Measurements from ENCODE around the gene FBN3.
"Not testable (repeated sequence)": the region's sequence is repeated elsewhere in the genome, so short reads cannot be mapped to it uniquely, and the experiment has no call there.

The FBN3 gene

GRCh38 chr19:8036434-8037099 is 112.8 kb downstream of the FBN3 start:
- no peak for DNase-seq (ENCODE audit: low read depth in 1 of 2, low spot score in 1 of 2)
- Histone ChIP-seq H3K27me3 (ENCODE audit: insufficient read depth, poor library complexity, severe bottlenecking) (no peaks in the 10 kb centered on the region), H3K4me3 (replicated peaks; ENCODE audit: insufficient read depth, low read length) (no peak overlapping the region), H3K27ac (replicated peaks) (no peak overlapping the region)
- TF ChIP-seq SPI1 (IDR thresholded peaks at IDR 0.05; ENCODE audit: borderline replicate concordance, low read depth) (no peak), CTCF (IDR thresholded peaks at IDR 0.05; ENCODE audit: insufficient read depth, low read length) (no peak), POLR2AphosphoS5 (IDR thresholded peaks at IDR 0.05; ENCODE audit: low read depth) (no peak), GABPA (IDR thresholded peaks at IDR 0.05; ENCODE audit: low read depth) (no peak)

- Histone ChIP-seq H3K27me3 (ENCODE audit: insufficient read depth, poor library complexity, severe bottlenecking) (no peaks in the 10 kb centered on the region), H3K27ac (replicated peaks) (no peak overlapping the region), H3K4me3 (replicated peaks; ENCODE audit: insufficient read depth, low read length) (no peak overlapping the region)
- no peak for DNase-seq (ENCODE audit: low read depth in 1 of 2, low spot score in 1 of 2)
- TF ChIP-seq POLR2AphosphoS5 (IDR thresholded peaks at IDR 0.05; ENCODE audit: low read depth), result no peak
- TF ChIP-seq REST (IDR thresholded peaks at IDR 0.05; ENCODE audit: insufficient replicate concordance, low read depth), result no peak
- TF ChIP-seq SPI1 (IDR thresholded peaks at IDR 0.05; ENCODE audit: borderline replicate concordance, low read depth), result no peak
- no peak for TF ChIP-seq CTCF (IDR thresholded peaks at IDR 0.05; ENCODE audit: insufficient read depth, low read length)
- no peak for TF ChIP-seq GABPA (IDR thresholded peaks at IDR 0.05; ENCODE audit: low read depth)
Measured at GRCh38 chr19:8034178-8034525, 115.2 kb downstream of the FBN3 start.

- not testable (repeated sequence) for H3K27ac ChIP-seq (replicated peaks); H3K4me3 ChIP-seq (replicated peaks; ENCODE audit: insufficient read depth, low read length); DNase-seq (ENCODE audit: low read depth in 1 of 2, low spot score in 1 of 2); H3K27me3 ChIP-seq (ENCODE audit: insufficient read depth, poor library complexity, severe bottlenecking)
Measured at GRCh38 chr19:8033287-8034177, 115.9 kb downstream of the FBN3 start.

GRCh38 chr19:8030960-8031359 is 118.4 kb downstream of the FBN3 start:
- no peak for DNase-seq (ENCODE audit: low read depth in 1 of 2, low spot score in 1 of 2)
- Histone ChIP-seq H3K27ac (replicated peaks) (no peak overlapping the region), H3K4me3 (replicated peaks; ENCODE audit: insufficient read depth, low read length) (no peak overlapping the region), H3K27me3 (ENCODE audit: insufficient read depth, poor library complexity, severe bottlenecking) (no peaks in the 10 kb centered on the region)
- TF ChIP-seq SPI1 (IDR thresholded peaks at IDR 0.05; ENCODE audit: borderline replicate concordance, low read depth), result no peak
- TF ChIP-seq POLR2AphosphoS5 (IDR thresholded peaks at IDR 0.05; ENCODE audit: low read depth), result no peak
- TF ChIP-seq CTCF (IDR thresholded peaks at IDR 0.05; ENCODE audit: insufficient read depth, low read length), result no peak
- TF ChIP-seq REST (IDR thresholded peaks at IDR 0.05; ENCODE audit: insufficient replicate concordance, low read depth), result no peak
- no peak for TF ChIP-seq GABPA (IDR thresholded peaks at IDR 0.05; ENCODE audit: low read depth)
